ENCODE data around the gene TIMM10B.

- TF ChIP-seq CTCF (conservative IDR thresholded peaks at IDR 0.05; ENCODE audit: low read depth, low read length): no peak
- no peak for TF ChIP-seq EZH2phosphoT487 (IDR thresholded peaks at IDR 0.05; ENCODE audit: borderline replicate concordance, low read length)
- no peak for TF ChIP-seq EZH2 (IDR thresholded peaks at IDR 0.05; ENCODE audit: low read length, unreplicated experiment)
Measured at GRCh38 chr11:6456361-6457073, 24.8 kb upstream of the TIMM10B start.

Measured in PC-3 (cell line).